ENCODE data around the gene CLEC4G.
A peak's percentile ranks its signal among the peaks of the same experiment; 100 is the strongest.

CLEC4G gene

DNA sequence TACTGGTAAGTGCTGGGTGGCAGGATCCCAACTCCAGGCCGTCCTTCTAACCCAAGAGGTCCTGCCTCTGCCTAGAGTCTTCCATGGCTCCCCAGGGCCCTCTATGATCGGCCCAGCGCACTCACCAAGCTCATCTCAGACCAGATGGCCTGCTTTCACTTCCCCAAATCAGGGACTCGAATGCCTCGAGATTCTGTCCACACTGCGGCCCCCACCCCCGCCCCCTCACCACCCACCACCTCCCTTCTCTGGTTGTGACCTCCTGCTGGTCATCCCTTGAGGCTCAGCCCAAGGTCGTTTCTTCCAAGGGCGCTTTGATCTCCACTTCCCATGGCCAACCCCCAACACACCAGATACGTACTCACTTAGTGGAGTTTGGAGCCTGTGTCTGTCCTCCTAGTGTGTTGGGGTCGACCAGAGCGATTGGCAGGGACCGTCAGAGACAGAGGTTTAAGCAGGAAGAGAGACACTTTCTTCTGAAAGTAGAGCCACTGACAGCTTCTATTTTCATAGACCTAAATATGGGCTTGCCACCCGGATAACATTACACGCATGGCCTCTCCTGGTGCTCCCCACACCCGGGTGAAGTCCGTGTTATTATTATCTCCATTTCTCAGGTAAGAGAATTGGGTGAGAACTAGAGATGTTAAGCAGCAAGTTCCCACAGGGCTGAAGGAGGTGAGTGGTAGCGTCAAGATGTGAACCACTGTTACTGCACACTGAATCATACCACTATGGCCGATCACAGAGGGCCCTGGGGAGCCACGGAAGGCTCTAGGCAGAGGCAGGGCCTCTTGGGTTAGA lies 30.1 kb downstream of the CLEC4G start, which contains the start of gene FCER2:
Gene FCER2 (minus strand): TSS at position 478 of the 804 bp plus-strand sequence. CDS start 2,371 bp downstream, outside the sequence.
- H3K9me2 ChIP-seq (replicated peaks; ENCODE audit: control insufficient read depth, low read length), result no peaks in the 10 kb centered on the region
- no peak within 1 kb of the TSS for H3K27ac ChIP-seq (ENCODE audit: low read depth, low read length)
- peaks cover 7% of the 10 kb centered on the region; the same call in 1 of the 2 replicates for H3F3A ChIP-seq (ENCODE audit: control insufficient read depth, insufficient read depth)
- H3K4me1 ChIP-seq (ENCODE audit: control insufficient read depth, low read length), result peaks cover 40% of the 10 kb centered on the region
- no peaks in the 10 kb centered on the region for H3K79me2 ChIP-seq (ENCODE audit: control insufficient read depth, low read length)
- peaks cover 81% of the 10 kb centered on the region for H3K27me3 ChIP-seq (ENCODE audit: control insufficient read depth, low read length)
- H3K9me3 ChIP-seq (ENCODE audit: control insufficient read depth, insufficient read depth, low read length), result no peaks in the 10 kb centered on the region
- no peak for TF ChIP-seq EZH2phosphoT487 (IDR thresholded peaks at IDR 0.05; ENCODE audit: borderline replicate concordance, low read length)
- no peak for TF ChIP-seq CTCF (IDR thresholded peaks at IDR 0.05; ENCODE audit: low read depth, low read length, poor library complexity, severe bottlenecking)
- peak within 1 kb of the TSS; percentile 31 for H3K4me2 ChIP-seq (ENCODE audit: low read length)
- peaks cover 4% of the 10 kb centered on the region; the same call in 1 of the 2 replicates for H4K20me1 ChIP-seq (ENCODE audit: control insufficient read depth, insufficient read depth, low read depth, low read length)
- no peak within 1 kb of the TSS for H3K4me3 ChIP-seq (ENCODE audit: low read length)
- no peaks in the 10 kb centered on the region for H3K36me3 ChIP-seq (ENCODE audit: control insufficient read depth, low read length)

- Histone ChIP-seq H3K27me3 (ENCODE audit: control insufficient read depth, low read length) (peaks cover 80% of the 10 kb centered on the region), H3K9me2 (replicated peaks; ENCODE audit: control insufficient read depth, low read length) (no peaks in the 10 kb centered on the region), H3K4me1 (ENCODE audit: control insufficient read depth, low read length) (peaks cover 38% of the 10 kb centered on the region), H3F3A (ENCODE audit: control insufficient read depth, insufficient read depth) (peaks cover 7% of the 10 kb centered on the region; the same call in 1 of the 2 replicates), H3K27ac (ENCODE audit: low read depth, low read length) (no peak overlapping the region), H3K79me2 (ENCODE audit: control insufficient read depth, low read length) (no peaks in the 10 kb centered on the region), H3K4me3 (ENCODE audit: low read length) (no peak overlapping the region), H3K36me3 (ENCODE audit: control insufficient read depth, low read length) (no peaks in the 10 kb centered on the region), H3K4me2 (ENCODE audit: low read length) (no peak overlapping the region), H4K20me1 (ENCODE audit: control insufficient read depth, insufficient read depth, low read depth, low read length) (peaks cover 4% of the 10 kb centered on the region; the same call in 1 of the 2 replicates), H3K9me3 (ENCODE audit: control insufficient read depth, insufficient read depth, low read length) (no peaks in the 10 kb centered on the region)
- TF ChIP-seq CTCF (IDR thresholded peaks at IDR 0.05; ENCODE audit: low read depth, low read length, poor library complexity, severe bottlenecking) (no peak), EZH2phosphoT487 (IDR thresholded peaks at IDR 0.05; ENCODE audit: borderline replicate concordance, low read length) (no peak)
Measured at GRCh38 chr19:7701049-7701653, 30.8 kb downstream of the CLEC4G start.

- no peak overlapping the region for H3K4me2 ChIP-seq (ENCODE audit: low read length)
Measured at GRCh38 chr19:7699417-7700401, 32.2 kb downstream of the CLEC4G start.

More at GRCh38 chr19:7699417-7700401, 32.2 kb downstream of the CLEC4G start:
- Histone ChIP-seq H3K9me3 (ENCODE audit: control insufficient read depth, insufficient read depth, low read length) (no peaks in the 10 kb centered on the region), H3K27me3 (ENCODE audit: control insufficient read depth, low read length) (peaks cover 75% of the 10 kb centered on the region), H3K9me2 (replicated peaks; ENCODE audit: control insufficient read depth, low read length) (no peaks in the 10 kb centered on the region), H3F3A (ENCODE audit: control insufficient read depth, insufficient read depth) (peaks cover 7% of the 10 kb centered on the region; the same call in 1 of the 2 replicates), H3K79me2 (ENCODE audit: control insufficient read depth, low read length) (no peaks in the 10 kb centered on the region), H4K20me1 (ENCODE audit: control insufficient read depth, insufficient read depth, low read depth, low read length) (peaks cover 4% of the 10 kb centered on the region; the same call in 1 of the 2 replicates), H3K36me3 (ENCODE audit: control insufficient read depth, low read length) (no peaks in the 10 kb centered on the region), H3K4me1 (ENCODE audit: control insufficient read depth, low read length) (peaks cover 26% of the 10 kb centered on the region), H3K27ac (ENCODE audit: low read depth, low read length) (no peak overlapping the region), H3K4me3 (ENCODE audit: low read length) (no peak overlapping the region)
- TF ChIP-seq CTCF (IDR thresholded peaks at IDR 0.05; ENCODE audit: low read depth, low read length, poor library complexity, severe bottlenecking), result no peak
- TF ChIP-seq EZH2phosphoT487 (IDR thresholded peaks at IDR 0.05; ENCODE audit: borderline replicate concordance, low read length), result no peak
